GM12873 (cell line): Measurements from ENCODE around the gene RFLNA.

Experiments used
- CTCF ChIP-seq: IDR thresholded peaks from 2 replicates; pipeline ENCODE4 v1.5.1; 2012; ENCODE audit warnings: low read depth, mild to moderate bottlenecking, moderate library complexity, low read length, control low read depth; ENCODE audit not compliant: insufficient read depth; ENCODE audit errors: missing control alignments

RFLNA gene

GRCh38 chr12:124323771-124324530, 29.1 kb downstream of the RFLNA start:
- no peak for TF ChIP-seq CTCF

GRCh38 chr12:124324803-124325705, 30.2 kb downstream of the RFLNA start:
- TF ChIP-seq CTCF = no peak

- no peak for TF ChIP-seq CTCF
Observed at GRCh38 chr12:124326104-124326503, 31.2 kb downstream of the RFLNA start.

- no peak for TF ChIP-seq CTCF
Observed at GRCh38 chr12:124326871-124327270, 32.0 kb downstream of the RFLNA start.

GRCh38 chr12:124327362-124328043, 32.6 kb downstream of the RFLNA start:
- no peak for TF ChIP-seq CTCF

GRCh38 chr12:124328116-124328515, 33.2 kb downstream of the RFLNA start:
- no peak for TF ChIP-seq CTCF

- TF ChIP-seq CTCF = no peak
Observed at GRCh38 chr12:124328636-124329035, 33.7 kb downstream of the RFLNA start.
